HG03571 (cell line): ENCODE measurements around the gene SMIM21.

Source experiments
- ATAC-seq: cut with Tn5 transposase; IDR thresholded peaks from one replicate; pipeline ENCODE4 v1.9.1; 2021; ENCODE audit not compliant: unreplicated experiment

The SMIM21 gene

DNA sequence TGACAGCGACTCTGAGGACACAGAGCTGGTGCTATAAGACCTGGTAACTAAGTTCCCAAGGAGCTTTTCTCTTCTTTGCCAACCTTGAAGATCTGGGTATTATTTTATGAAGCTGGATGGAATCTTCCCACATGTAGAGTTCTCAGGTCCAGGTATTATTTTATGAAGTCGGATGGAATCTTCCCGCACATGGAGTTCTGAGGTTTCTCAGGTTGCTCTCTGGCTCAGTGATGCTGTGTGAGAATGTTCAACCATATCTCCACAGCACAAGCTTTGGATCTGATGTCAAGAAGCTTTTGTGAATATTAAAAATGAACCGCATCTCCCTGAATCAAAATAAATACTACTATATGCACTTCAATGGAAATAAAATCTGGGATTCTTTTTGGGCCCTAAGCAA is at the start of gene SMIM21:
TSS of gene SMIM21 (minus strand) at position 101 of the 400 bp plus-strand sequence. CDS start 140 bp downstream, outside the sequence.
- ATAC-seq = no peak

DNA sequence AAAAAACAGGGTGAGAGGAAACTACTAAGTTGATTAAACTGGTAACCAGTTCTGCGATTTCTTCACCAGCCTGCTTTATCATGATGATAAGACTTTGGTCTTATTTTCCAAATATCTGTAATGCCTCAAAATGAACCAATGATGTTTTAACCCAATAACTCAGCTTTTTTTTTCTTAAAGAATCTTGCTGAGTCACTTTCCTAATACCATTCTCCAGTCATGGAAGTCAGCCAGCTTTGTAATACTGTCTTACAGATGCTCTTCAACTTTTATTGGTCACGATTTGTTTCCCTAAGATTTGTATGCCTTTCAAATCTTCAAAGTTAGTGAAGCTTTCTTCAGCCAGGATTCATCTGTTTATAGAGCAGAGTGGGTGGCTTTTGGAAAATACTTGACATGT is 47.7 kb upstream of the SMIM21 start:
- ATAC-seq = no peak

DNA sequence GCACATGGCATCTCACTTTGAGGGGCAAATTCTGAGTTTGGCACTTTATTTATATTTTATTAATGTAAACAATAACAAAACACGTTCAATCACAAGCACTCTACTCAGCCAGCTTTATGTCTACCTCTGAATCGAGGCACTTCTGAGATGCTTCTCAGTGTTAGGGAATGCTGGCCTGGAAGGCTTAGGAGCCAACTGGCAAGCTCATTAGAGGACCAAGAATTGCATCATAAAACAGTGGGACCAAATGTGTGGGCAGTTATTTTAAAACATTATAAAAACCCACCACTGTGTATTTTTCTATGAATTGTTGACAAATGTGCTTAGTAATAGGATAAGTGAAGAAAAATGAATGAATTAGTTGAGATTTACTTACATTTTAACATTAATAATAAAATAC is 46.8 kb upstream of the SMIM21 start:
- no peak for ATAC-seq

DNA sequence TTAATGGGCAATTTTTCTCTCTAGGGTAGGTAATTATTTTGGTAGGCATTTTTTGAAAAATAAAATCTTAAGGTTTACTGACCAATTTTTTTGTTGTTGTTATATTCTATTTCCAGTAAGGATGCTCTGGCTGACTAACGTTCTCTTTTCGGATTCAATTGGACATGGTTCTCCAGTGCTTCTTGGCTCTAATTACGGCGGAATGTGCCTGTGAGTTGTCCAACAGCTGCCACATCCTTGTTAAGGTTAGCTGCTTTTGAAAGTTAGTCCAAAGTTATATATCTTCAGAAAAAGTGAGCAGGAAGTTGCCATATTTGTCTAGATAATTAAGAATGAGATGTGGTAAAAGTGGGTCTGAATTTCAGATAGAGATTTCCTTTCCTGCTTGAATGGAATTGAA is 45.8 kb upstream of the SMIM21 start:
- ATAC-seq = no peak

DNA sequence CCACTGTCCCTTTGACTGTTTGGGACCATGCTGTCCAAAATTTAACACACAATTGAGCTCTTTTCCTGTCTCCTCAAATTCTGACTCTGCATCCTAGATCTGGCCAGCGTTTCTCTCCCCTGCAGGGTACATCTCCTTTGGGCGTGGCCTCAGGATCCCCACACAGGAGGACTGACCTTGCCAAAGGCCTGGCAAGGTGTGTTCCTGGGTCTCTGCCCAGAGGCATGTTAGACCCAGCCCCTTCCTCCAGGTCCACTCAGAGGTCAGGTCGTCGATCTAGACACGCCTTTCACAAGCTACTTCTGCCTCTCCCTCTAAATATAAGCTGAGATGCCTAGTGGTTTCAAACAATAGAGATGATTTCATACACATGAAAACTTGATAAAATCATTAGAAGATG is 45.4 kb upstream of the SMIM21 start:
- ATAC-seq = no peak

DNA sequence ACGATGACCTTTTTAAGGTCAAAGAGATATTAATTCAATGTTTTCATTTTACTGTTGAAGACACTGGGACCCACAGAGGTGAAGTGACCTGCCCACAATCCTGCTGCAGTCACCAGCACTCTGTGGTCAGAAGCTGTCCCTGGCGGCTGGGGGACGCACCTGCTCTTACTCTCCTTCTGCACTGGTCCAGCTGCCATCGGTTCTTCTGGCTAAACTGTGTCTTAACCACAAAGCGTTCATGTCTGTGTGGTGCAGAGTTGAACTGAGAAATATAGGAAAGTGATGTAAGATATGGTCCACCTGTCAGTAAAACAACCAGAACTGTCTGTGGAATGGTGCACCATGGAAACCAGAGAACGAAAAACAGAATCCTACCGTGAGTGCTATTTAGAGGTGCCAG is 44.9 kb upstream of the SMIM21 start:
- ATAC-seq = no peak

DNA sequence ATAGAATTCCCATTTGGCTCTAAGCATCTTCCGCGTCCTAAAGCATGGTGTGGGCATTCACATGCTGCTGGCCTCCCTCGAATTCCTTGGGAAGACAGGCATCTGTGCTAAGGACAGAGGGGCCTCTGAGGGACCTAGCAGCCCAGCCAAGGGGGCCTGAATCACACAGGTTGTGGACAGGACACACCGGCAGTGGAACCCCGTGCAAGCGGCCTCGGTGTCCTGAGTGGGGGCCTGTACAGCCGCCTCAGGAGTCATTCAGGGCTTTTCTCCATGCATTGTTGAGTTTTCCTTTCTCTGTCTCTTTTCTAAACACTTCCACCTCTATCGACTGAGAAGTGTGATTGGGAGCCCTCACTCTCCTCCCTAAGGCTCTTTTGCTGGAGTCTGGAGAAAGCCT is 44.3 kb upstream of the SMIM21 start:
- no peak for ATAC-seq

DNA sequence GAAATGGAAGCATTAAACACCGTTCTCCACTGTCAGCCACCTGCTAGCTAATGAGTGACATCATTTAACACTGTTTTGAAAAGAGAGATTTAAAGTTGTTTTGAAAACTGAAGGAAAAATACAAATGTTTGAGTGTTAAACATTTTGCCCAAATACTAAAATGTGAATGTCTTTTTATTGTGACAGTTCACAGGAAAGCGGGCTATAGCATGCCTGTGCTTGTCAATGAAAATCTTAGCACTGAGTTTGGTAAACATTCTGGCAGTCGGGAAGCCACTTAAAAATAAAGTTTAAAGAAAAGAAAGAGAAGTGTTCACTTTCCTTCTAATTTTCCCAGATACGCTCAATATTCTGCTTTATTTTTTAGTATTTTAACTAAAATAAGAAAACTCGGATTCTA is 40.3 kb upstream of the SMIM21 start:
- ATAC-seq = no peak

DNA sequence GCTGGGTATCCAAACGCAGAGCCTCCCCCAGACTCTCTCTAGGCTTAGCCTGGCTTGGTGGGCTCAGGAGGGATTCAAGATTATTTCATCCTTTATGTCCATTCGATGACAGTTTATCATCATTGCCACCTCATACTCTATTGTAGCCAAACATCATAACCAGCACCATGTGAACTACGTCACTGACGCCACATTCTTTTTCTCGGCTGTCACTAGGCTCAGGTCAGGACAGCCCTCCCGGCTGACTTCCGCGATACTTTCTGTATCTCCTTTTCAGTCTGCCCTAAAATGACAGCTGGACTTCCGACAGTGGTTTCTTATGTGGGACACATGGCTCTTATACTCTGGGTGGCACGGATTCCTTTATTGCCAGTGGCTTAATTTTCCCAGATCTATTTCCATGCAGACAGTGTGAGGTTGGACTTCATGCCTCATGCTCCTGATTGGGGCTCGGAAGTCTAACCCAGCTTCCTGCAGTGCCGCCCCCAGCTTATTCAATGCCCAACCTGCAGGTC is 39.8 kb upstream of the SMIM21 start:
- no peak for ATAC-seq

DNA sequence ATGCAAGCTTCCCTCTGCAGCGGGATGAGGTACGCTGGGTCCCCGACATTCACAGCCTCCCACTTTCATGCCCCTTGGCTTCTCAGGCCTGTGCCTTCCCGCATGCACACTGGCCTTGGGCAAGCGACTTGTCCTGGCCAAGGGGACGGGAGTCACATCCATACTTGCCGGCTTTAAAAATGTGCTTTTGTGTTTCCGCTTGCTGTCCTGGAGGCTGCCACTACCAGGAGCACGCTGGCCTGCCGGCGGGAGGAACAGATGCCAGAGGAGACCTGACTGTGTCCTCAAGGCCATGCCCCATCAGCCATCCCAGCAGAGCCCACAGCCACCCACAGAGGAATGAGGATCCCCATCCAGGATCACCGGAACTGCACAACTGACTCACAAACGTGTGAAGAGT is 36.9 kb upstream of the SMIM21 start:
- no peak for ATAC-seq

DNA sequence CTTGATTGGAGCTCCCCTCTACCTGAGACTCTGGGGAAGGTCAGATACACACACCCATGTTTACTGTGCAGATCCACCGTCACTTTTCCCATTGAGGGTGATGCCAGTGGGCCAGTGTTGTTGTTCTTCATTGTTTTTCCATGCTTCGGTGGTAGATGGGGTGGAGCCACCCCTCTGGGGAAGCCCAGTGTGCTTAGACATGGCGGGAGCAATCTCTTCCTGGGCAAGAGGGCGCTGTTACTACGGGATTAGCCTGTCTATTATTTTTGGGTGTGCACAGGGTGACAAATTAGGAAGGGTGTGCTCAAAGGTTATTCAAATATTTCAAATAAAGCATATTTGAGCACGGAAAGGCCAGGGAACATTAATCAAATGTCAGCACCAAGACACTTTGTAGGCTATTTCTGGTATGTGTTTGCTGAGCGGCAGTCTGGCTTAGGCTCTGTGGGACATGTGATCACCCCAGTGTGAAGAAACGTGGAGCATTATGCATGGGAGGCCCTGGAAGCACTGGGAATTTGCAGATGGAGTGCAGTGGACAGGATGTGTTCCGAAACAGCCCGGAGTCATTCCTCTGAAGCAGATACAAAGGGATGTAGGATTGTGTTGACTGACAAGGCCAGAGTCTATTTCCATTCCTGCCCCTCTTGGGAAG is 34.8 kb upstream of the SMIM21 start:
- ATAC-seq = no peak

DNA sequence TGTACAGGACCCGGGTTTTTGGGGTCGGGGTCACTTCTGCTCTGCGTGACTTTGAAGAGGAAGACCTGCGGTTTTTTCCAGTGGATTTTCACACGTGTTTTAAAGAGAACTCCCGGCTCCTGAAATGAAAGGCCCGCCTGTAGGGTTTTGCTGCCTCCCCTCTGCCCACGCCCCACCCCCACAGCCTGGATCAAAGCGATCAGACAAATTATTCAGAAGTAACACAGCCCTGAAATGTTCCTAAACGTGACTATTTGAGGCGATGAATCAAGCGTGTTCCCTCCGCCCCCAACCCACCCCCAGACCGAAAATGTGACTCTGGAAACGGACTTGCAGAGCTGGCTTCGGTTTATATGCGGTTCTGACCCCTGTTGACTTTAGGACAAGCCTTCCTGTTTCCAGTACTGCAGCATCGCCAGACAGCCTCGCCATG is 28.7 kb upstream of the SMIM21 start:
- ATAC-seq = no peak

DNA sequence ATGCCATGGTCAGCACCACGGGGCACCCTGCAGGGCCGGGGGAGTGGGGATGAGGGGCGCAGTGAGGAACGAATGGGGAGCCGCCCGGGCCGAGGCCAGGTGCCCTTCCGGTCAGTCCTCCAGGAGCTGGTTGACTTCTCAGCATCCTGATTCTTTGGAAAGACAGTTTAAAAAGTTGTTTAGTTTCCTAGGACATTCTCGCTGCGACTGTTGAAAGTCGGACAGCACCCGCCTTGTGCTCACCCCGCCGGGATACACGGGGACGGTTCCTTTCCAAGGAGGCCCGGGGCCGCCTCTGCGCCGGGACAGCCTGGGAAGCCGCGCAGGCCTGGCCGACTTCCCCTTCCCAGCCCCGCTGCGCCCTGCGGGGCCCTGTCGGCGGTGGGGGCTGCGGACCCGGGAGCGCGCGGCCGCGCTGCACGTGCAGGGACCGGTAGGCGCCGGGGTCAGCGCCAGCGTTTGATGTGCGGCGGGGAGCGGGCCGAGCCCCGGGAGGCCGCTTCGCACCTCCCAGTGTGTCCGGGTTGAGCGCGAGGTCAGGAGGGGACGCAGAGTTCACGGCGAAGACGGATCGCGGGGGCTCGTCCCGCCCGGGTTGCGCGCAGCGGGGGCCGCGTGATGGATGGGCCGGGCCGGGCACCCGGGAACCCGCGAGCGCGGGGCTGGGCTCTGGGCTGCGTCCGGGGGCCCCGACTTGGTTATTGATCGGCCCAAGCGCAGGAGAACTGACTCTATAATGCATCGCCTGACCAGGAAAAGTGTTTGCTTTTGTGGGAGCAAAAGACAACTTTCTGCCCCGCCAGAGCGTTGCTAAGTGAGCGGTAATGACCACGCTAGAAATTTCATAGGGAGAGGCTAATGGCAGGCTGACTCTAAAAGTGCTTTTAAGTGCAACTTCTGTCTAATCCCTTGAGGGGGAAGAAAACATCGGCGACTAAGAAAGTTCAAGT is 28.0 kb upstream of the SMIM21 start:
- ATAC-seq = no peak

DNA sequence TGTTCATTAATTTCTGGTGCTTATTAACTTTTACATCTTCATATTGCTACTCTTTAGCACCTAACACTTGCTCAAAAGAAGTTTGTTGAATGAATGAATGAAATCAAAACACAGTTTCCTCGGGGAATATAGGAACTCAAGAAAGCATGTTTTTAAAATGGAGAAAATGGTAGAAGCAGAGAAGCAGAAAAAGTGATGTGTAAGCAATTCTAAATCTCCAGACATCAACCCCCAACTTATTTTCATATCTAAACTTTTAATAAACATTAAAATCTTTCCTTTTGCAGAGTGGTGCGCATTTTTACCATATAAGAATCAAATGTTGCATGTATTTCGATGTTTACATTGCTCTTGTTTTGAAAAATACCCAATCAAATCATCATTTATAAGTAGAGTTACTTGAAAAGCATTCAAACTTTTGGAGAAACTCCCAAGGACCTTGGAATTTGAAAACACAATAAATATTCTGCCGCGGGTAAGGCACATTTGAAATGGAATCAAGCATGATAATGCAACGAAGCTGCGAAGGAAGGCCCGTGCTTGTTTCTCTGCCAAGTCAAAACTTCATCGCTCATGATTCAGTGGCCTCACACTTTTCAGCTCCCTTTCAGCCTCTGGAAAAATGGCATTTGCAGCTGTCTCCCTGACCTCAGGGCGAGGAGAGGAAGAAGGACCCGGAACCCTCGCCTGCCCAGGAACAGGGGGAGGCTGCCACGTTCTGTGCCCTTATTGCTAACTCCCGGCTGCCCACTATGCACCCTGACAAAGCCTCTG is 26.7 kb upstream of the SMIM21 start:
- no peak for ATAC-seq

DNA sequence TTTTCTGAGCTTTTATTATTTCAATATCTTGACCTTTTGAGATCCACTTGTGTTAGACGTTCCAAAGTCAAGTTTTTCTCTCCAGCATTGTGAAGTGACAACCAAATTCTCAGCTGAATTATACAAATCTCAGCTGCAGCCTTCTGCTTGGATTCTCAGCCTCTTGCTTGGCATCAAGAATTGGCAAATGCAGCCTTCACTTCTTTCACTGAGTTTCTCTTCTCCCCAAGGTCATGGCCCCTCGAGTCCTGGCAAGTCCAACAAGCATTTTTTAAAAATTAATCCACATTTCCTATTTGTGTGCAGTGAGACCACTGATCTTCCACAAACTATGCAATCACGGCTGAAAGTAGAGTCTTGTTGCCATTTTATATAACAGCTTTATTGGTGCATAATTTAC is 23.4 kb upstream of the SMIM21 start:
- no peak for ATAC-seq

DNA sequence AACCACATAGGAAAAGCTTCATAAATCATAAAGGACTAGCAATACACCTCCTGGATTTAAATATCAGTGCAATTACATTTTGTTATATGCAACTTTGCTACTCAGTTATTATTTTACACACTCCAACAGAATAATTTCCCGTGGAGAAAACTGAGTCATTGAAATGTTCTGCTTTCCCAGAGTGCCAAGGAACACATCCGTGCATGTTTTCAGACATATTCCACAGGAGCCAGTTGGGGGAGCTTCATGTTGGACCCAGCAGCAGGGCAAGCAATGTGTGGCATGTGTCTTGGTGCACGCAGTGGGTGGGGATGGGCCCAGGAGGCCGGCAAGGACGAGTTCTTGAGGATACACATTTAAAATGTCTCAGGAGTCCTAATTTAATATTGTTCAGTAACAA is 14.4 kb upstream of the SMIM21 start:
- no peak for ATAC-seq

DNA sequence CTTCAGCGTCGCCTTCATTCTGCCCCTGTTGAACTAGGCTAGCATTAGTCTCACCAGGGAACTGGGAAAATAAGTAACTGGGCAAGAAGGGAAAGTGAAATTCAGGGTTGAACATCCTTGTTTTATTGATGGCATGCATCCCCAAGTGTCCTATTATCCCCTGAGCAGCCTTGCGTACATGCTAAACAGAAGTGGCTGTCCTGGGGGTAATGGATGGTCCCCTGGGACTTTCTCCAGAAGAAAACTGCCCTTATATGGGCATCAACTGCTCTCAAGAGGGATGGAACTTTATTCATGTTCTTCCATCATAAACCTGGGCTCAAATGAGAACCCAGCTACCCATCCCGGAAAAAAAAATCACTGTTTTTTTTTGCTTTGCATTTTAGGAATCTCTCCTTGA is 11.8 kb upstream of the SMIM21 start:
- no peak for ATAC-seq

DNA sequence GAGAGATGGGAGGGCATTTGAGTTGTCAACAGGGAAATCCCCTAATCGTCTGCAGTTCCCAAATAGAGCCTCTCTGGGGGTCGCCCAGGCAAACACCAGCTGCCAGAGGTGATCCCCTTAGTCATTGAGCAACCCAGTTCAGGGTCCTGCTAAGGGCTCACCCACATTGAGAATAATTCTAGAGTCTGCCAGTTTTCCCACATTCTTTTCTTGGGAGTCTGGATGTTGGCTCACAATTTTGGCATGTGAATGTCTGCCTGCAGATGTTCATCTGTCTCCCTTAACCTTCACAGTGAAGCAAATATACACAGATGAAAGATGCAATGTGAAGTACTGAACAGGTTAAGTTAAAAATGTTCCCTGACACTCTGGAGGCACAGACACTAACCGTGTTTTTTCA is 11.4 kb upstream of the SMIM21 start:
- ATAC-seq = no peak

DNA sequence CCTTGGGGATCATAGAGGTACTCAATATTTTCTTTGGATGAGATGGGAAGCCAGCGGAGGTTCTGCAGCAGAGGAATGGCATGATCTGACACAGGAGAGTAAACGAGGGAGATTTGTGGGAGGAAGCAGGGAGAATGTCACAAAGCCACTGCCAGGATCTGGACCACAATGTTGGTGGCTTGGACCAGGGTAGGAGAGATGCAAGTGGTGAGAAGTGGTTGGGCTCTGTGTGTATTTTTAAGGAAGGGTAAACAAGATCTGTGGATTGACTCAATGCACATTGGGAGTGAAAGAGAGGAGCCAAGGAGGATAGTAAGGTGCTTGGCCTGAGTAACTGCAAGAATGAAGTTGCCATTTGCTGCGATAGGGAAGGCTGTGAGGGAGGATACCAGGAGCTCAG is 10.5 kb upstream of the SMIM21 start:
- ATAC-seq = no peak

DNA sequence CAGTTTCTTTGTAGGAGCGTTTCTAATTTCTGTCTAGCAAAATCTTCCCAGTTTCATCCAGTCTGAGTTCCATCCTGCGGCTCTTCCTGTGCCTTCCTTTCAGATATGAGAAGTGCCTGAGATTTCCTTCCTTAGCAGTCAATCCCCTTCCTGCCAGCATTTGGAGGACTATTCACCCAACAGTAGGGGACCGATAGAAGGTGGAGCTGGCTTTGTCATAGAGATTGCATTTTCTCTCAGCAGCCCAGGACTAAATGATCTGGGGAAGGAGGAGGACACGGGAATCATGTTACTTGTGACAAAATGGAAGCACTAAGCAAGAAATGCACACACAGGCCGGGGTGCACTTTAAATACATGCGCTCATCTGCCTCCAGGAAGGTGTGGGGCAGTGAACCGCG is 5.6 kb upstream of the SMIM21 start:
- ATAC-seq = no peak

DNA sequence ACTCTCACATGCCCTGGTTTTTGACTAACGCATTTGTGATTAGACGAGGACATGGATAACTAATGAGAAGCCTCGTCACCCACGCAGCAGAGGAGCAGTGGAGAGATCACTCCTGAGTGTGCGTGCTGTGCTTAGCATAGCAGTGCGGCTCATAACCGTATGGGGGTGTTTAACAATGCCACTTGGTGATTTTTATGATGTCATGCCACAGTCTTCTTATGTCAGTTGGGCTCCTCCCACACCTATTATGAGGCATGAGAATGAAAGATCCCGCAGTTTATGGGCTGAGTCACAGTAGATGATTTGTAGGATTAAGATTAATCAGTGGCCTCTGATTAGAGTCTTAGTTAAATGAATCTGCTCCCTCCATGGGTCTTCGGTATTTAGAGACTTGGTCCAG is 2.5 kb upstream of the SMIM21 start:
- no peak for ATAC-seq
